Measurements from ENCODE around the gene IGF2BP2.
"Not testable (repeated sequence)": the region's sequence is repeated elsewhere in the genome, so short reads cannot be mapped to it uniquely, and the experiment has no call there.

Gene IGF2BP2

DNA sequence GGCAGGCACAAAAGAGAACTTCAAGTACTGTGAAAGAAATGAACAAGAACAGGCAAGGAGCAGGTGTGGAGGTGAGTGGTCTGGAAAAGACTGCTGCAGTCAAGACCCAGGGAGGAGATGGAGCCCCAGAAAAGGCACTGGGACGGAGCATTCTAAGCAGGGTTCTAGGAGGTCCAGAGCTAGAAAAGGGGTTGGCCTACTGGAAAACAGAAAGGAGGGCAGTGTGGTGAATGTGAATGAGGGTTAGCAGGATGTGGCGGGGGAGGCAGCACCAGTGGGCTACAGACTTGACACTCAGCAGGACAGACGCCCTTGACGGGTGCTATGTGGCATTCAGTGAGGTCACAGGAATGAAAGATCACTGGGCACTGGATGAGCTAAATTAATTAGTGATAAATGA lies 163.1 kb downstream of the IGF2BP2 start:
- H3K4me3 ChIP-seq (ENCODE audit: low read depth, low read length) = no peak overlapping the region
- TF ChIP-seq POLR2A (IDR thresholded peaks at IDR 0.05; ENCODE audit: extremely low read depth, insufficient read length) = no peak
- TF ChIP-seq MYC (IDR thresholded peaks at IDR 0.05; ENCODE audit: low read depth, low read length) = no peak
- TF ChIP-seq, protein P1, sequence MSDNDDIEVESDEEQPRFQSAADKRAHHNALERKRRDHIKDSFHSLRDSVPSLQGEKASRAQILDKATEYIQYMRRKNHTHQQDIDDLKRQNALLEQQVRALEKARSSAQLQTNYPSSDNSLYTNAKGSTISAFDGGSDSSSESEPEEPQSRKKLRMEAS (IDR thresholded peaks at IDR 0.05; ENCODE audit: low read depth, low read length) = no peak
- TF ChIP-seq, protein P2, sequence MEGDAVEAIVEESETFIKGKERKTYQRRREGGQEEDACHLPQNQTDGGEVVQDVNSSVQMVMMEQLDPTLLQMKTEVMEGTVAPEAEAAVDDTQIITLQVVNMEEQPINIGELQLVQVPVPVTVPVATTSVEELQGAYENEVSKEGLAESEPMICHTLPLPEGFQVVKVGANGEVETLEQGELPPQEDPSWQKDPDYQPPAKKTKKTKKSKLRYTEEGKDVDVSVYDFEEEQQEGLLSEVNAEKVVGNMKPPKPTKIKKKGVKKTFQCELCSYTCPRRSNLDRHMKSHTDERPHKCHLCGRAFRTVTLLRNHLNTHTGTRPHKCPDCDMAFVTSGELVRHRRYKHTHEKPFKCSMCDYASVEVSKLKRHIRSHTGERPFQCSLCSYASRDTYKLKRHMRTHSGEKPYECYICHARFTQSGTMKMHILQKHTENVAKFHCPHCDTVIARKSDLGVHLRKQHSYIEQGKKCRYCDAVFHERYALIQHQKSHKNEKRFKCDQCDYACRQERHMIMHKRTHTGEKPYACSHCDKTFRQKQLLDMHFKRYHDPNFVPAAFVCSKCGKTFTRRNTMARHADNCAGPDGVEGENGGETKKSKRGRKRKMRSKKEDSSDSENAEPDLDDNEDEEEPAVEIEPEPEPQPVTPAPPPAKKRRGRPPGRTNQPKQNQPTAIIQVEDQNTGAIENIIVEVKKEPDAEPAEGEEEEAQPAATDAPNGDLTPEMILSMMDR (IDR thresholded peaks at IDR 0.05; ENCODE audit: low read depth, low read length) = no peak
- DNase-seq (ENCODE audit: low read depth) = no peak

DNA sequence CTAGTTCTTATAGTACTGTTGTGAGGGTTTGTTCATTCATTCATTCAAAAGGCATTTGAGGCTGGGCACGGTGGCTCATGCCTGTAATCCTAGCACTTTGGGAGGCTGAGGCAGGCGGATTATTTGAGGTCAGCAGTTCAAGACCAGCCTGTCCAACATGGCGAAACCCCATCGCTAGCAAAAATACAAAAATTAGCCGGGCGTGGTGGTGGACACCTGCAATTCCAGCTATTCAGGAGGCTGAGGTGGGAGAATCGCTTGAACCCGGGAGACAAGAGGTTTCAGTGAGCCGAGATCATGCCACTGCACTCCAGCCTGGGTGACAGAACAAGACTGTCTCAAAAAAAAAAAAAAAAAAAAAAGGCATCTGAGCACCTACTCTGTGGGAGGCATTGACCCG lies 163.5 kb downstream of the IGF2BP2 start:
- not testable (repeated sequence) for H3K4me3 ChIP-seq (ENCODE audit: low read depth, low read length); DNase-seq (ENCODE audit: low read depth)

DNA sequence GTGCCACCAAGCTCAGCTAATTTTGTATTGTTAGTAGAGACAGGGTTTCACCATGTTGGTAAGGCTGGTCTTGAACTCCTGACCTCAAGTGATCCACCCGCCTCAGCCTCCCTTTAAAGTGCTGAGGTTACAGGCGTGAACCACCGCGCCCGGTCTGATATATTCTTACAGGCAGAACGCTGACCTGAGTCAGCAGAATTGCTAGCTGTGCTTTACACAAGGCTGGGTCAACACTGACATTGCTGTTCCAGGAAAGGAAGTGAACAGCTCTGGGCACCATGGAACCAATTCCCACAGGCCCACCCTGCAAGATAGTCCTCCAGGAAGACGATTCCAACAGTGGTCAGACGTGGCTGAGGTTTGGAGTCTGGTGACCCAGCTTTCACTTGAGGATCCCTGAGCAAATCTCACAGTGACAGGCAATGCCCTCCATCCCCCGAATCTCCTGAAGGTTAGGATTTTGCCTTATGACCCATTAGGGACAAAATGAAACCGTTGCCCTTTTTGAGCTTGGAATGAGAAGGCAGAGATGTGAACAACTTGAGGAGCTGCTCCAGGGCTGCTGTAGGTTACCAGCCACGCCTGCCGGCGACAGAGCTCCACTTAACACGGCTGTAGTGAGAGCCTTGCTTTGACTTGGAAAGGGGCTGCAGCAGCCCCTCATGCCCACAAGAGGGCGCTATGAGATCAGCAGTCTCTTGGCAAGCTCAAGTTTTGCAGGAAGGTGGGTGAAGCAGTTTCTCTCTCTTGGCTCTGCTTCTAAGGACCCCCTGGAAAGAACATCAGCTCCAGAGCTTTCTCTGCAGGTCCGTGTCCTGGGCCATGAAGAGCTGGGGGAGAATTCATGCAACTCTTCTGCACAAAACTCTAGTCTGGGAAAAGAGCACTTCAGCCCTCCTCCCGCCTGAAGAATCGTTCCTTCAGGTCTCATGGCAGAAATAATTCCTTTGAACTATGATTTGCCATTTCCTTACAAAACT lies 164.6 kb downstream of the IGF2BP2 start:
- TF ChIP-seq, protein P1 (IDR thresholded peaks at IDR 0.05; ENCODE audit: low read depth, low read length) = no peak
- TF ChIP-seq POLR2A (IDR thresholded peaks at IDR 0.05; ENCODE audit: extremely low read depth, insufficient read length) = no peak
- TF ChIP-seq, protein P2 (IDR thresholded peaks at IDR 0.05; ENCODE audit: low read depth, low read length) = peak; percentile 92
- no peak for TF ChIP-seq MYC (IDR thresholded peaks at IDR 0.05; ENCODE audit: low read depth, low read length)
- H3K4me3 ChIP-seq (ENCODE audit: low read depth, low read length) = no peak overlapping the region
- peak; percentile 84 for DNase-seq (ENCODE audit: low read depth)

DNA sequence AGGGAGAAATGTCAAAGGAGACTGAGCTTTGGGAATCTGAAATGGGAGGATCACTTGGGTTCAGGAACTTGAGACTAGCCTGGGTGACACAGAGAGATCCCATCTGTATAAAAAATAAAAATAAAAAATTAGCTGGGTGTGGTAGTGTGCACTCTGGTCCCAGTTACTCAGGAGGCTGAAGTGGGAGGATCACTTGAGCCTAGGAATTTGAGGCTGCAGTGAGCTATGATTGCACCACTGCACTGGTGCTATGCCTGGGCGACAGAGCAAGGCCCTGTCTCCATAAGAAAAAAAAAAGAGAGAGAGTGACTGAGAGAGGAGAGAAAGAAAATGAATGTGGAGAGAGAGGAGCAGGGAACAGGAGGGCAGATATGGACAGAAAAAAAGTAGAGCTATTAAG lies 165.9 kb downstream of the IGF2BP2 start:
- TF ChIP-seq MYC (IDR thresholded peaks at IDR 0.05; ENCODE audit: low read depth, low read length) = no peak
- TF ChIP-seq, protein P2 (IDR thresholded peaks at IDR 0.05; ENCODE audit: low read depth, low read length) = no peak
- no peak for TF ChIP-seq POLR2A (IDR thresholded peaks at IDR 0.05; ENCODE audit: extremely low read depth, insufficient read length)
- TF ChIP-seq, protein P1 (IDR thresholded peaks at IDR 0.05; ENCODE audit: low read depth, low read length) = no peak
- DNase-seq (ENCODE audit: low read depth) = no peak
- H3K4me3 ChIP-seq (ENCODE audit: low read depth, low read length) = no peak overlapping the region

DNA sequence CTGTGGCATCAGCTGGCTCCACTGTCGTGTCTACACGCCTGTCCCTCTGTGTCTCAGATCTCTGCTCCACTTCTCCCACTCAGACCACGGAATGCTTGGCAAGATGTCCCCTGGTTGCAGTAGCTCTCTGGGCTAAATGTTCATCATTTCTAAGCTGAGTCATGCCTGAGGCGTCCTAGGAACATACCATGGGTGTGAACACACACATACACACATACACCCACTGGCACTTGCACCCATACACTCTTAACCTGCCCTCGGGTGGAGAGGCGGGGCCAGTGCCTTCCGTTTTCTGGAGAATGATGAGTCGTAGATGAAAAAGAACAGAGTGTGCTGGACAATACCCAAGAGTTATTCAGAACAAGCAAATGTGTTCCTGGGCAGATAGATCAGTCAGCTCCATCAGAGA lies 166.3 kb downstream of the IGF2BP2 start:
- no peak for DNase-seq (ENCODE audit: low read depth)
- no peak for TF ChIP-seq MYC (IDR thresholded peaks at IDR 0.05; ENCODE audit: low read depth, low read length)
- TF ChIP-seq, protein P1 (IDR thresholded peaks at IDR 0.05; ENCODE audit: low read depth, low read length) = no peak
- no peak for TF ChIP-seq POLR2A (IDR thresholded peaks at IDR 0.05; ENCODE audit: extremely low read depth, insufficient read length)
- TF ChIP-seq, protein P2 (IDR thresholded peaks at IDR 0.05; ENCODE audit: low read depth, low read length) = no peak
- H3K4me3 ChIP-seq (ENCODE audit: low read depth, low read length) = no peak overlapping the region

DNA sequence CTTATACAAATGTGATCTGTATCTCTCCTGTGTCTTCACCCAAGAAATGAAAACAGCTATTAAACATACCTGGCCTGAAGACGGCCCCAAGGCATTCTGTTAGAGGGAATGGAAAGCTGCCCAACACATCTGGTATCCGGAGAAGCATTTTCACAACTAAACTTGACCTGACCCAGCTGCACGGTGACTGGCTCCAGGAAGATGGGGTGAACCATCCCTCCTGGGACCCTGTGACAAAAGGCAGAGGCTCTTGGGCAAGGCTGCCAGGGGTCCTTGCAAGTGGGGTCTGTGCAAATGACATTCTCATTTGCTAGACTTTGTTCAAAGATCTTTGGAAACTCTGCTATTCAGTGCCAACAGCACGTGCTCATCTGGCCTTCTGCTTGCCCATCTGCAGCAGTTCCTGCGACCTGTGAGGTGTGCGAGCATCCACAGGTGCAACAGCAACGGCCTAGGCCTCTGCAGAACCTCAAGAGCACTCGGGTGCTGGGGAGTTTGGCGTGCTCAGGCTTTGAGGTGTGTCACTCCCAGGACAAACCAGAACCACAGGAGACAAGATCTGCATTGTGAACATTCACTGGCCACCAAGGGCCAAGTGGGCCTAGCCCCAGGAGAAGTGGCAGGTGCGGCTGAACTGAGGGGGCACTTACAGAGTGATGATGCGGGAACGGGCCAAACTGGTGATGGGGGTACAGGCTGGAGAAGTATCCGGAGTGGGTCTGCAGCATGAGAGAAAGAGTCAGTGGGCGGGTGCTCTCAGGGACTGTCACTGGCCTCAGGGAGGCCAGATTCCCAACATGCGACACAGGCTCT lies 166.9 kb downstream of the IGF2BP2 start:
- TF ChIP-seq POLR2A (IDR thresholded peaks at IDR 0.05; ENCODE audit: extremely low read depth, insufficient read length) (no peak), MYC (IDR thresholded peaks at IDR 0.05; ENCODE audit: low read depth, low read length) (no peak)
- TF ChIP-seq, protein P2 (IDR thresholded peaks at IDR 0.05; ENCODE audit: low read depth, low read length) = no peak
- TF ChIP-seq, protein P1 (IDR thresholded peaks at IDR 0.05; ENCODE audit: low read depth, low read length) = no peak
- no peak for DNase-seq (ENCODE audit: low read depth)
- no peak overlapping the region for H3K4me3 ChIP-seq (ENCODE audit: low read depth, low read length)
